Left hindlimb (tissue), 1 donor: Measurements from ENCODE around the gene CCDC66.

Experiments used
- DNase-seq: peaks from one replicate; pipeline ENCODE4 v3.0.0-alpha.2; 2018

CCDC66 gene

GRCh38 chr3:56622381-56622780, 65.4 kb downstream of the CCDC66 start:
- DNase-seq: no peak

- no peak for DNase-seq
Measured at GRCh38 chr3:56624725-56625124, 67.8 kb downstream of the CCDC66 start.

GRCh38 chr3:56629047-56629446, 72.1 kb downstream of the CCDC66 start:
- no peak for DNase-seq

- DNase-seq: no peak
Measured at GRCh38 chr3:56629451-56629850, 72.5 kb downstream of the CCDC66 start.

- no peak for DNase-seq
Measured at GRCh38 chr3:56630966-56631365, 74.0 kb downstream of the CCDC66 start.

- DNase-seq: no peak
Measured at GRCh38 chr3:56633181-56633580, 76.2 kb downstream of the CCDC66 start.

- DNase-seq: no peak
Measured at GRCh38 chr3:56633602-56634535, 76.9 kb downstream of the CCDC66 start.

GRCh38 chr3:56645407-56645806, 88.4 kb downstream of the CCDC66 start:
- DNase-seq: no peak

GRCh38 chr3:56654460-56654859, 97.5 kb downstream of the CCDC66 start:
- no peak for DNase-seq

- no peak for DNase-seq
Measured at GRCh38 chr3:56655709-56656108, 98.7 kb downstream of the CCDC66 start.

- no peak for DNase-seq
Measured at GRCh38 chr3:56664823-56665222, 107.8 kb downstream of the CCDC66 start.

GRCh38 chr3:56667973-56668579, 111.1 kb downstream of the CCDC66 start:
- no peak for DNase-seq
